T47D (cell line): Measurements from ENCODE around the gene GPHN.

Experiments
- DNase-seq, 2 experiments: peaks; one replicate each; pipeline versions ENCODE4 v3.0.0 to v3.0.0-alpha.2; 2011 to 2012; ENCODE audit warnings: low read depth in 1 of 2, low spot score in 1 of 2
- JUND ChIP-seq: IDR thresholded peaks from 2 replicates; pipeline ENCODE4 v1.6.1; 2012; ENCODE audit warnings: low read depth
- in situ Hi-C: cut with HindIII; loops from 2 replicates; pipeline ENCODE4 v1.10.0; 2016; ENCODE audit warnings: low sequenced_read_pairs, low pct_unique_long_range_greater_than_20kb

GPHN gene

GRCh38 chr14:67221982-67222328 is 714.0 kb downstream of the GPHN start:
- in situ Hi-C loops: no loop called here
- TF ChIP-seq JUND: no peak
- DNase-seq: no peak

- in situ Hi-C loops: no loop called here
- no peak for TF ChIP-seq JUND
- DNase-seq: no peak
These were observed 717.6 kb downstream of the GPHN start for GRCh38 chr14:67225523-67225922.

GRCh38 chr14:67228325-67228984 is 720.5 kb downstream of the GPHN start:
- TF ChIP-seq JUND: no peak
- no peak for DNase-seq
- in situ Hi-C loops: no loop called here
